Measurements from ENCODE around the gene PCARE.

PCARE gene

GRCh38 chr2:29063646-29064345 lies 10.5 kb downstream of the PCARE start:
- no peak for DNase-seq (ENCODE audit: low read depth in 1 of 2, low spot score in 1 of 2)

GRCh38 chr2:29063056-29063455 lies 11.3 kb downstream of the PCARE start:
- no peak for DNase-seq (ENCODE audit: low read depth in 1 of 2, low spot score in 1 of 2)

- DNase-seq (ENCODE audit: low read depth in 1 of 2, low spot score in 1 of 2), result no peak
These were observed 12.0 kb downstream of the PCARE start for GRCh38 chr2:29062371-29062770.

- no peak for DNase-seq (ENCODE audit: low read depth in 1 of 2, low spot score in 1 of 2)
These were observed 12.7 kb downstream of the PCARE start for GRCh38 chr2:29061616-29062015.

GRCh38 chr2:29061176-29061575 lies 13.1 kb downstream of the PCARE start:
- DNase-seq (ENCODE audit: low read depth in 1 of 2, low spot score in 1 of 2), result no peak

GRCh38 chr2:29060441-29060840 lies 13.9 kb downstream of the PCARE start:
- no peak for DNase-seq (ENCODE audit: low read depth in 1 of 2, low spot score in 1 of 2)

- no peak for DNase-seq (ENCODE audit: low read depth in 1 of 2, low spot score in 1 of 2)
These were observed 14.7 kb downstream of the PCARE start for GRCh38 chr2:29059624-29060023.

- no peak for DNase-seq (ENCODE audit: low read depth in 1 of 2, low spot score in 1 of 2)
These were observed 17.3 kb downstream of the PCARE start for GRCh38 chr2:29057006-29057405.

- no peak for DNase-seq (ENCODE audit: low read depth in 1 of 2, low spot score in 1 of 2)
These were observed 17.9 kb downstream of the PCARE start for GRCh38 chr2:29056452-29056851.

- DNase-seq (ENCODE audit: low read depth in 1 of 2, low spot score in 1 of 2), result no peak
These were observed 18.7 kb downstream of the PCARE start for GRCh38 chr2:29055601-29056000.

- no peak for DNase-seq (ENCODE audit: low read depth in 1 of 2, low spot score in 1 of 2)
These were observed 19.9 kb downstream of the PCARE start for GRCh38 chr2:29054430-29054829.

- no peak for DNase-seq (ENCODE audit: low read depth in 1 of 2, low spot score in 1 of 2)
These were observed 20.5 kb downstream of the PCARE start for GRCh38 chr2:29053670-29054400.

GRCh38 chr2:29053223-29053622 lies 21.1 kb downstream of the PCARE start:
- no peak for DNase-seq (ENCODE audit: low read depth in 1 of 2, low spot score in 1 of 2)

- no peak for DNase-seq (ENCODE audit: low read depth in 1 of 2, low spot score in 1 of 2)
These were observed 21.5 kb downstream of the PCARE start for GRCh38 chr2:29052807-29053206.

- DNase-seq (ENCODE audit: low read depth in 1 of 2, low spot score in 1 of 2), result no peak
These were observed 22.6 kb downstream of the PCARE start for GRCh38 chr2:29051730-29052129.

- no peak for DNase-seq (ENCODE audit: low read depth in 1 of 2, low spot score in 1 of 2)
These were observed 23.7 kb downstream of the PCARE start for GRCh38 chr2:29050591-29050990.

- no peak for DNase-seq (ENCODE audit: low read depth in 1 of 2, low spot score in 1 of 2)
These were observed 27.1 kb downstream of the PCARE start for GRCh38 chr2:29047083-29047845.

- DNase-seq (ENCODE audit: low read depth in 1 of 2, low spot score in 1 of 2), result no peak
These were observed 28.0 kb downstream of the PCARE start for GRCh38 chr2:29046321-29046720.

GRCh38 chr2:29044459-29044858 lies 29.9 kb downstream of the PCARE start:
- no peak for DNase-seq (ENCODE audit: low read depth in 1 of 2, low spot score in 1 of 2)

- DNase-seq (ENCODE audit: low read depth in 1 of 2, low spot score in 1 of 2), result no peak
These were observed 31.7 kb downstream of the PCARE start for GRCh38 chr2:29042561-29043075.

GRCh38 chr2:29041161-29041660 lies 33.1 kb downstream of the PCARE start:
- DNase-seq (ENCODE audit: low read depth in 1 of 2, low spot score in 1 of 2), result no peak

- DNase-seq (ENCODE audit: low read depth in 1 of 2, low spot score in 1 of 2), result no peak
These were observed 33.8 kb downstream of the PCARE start for GRCh38 chr2:29040552-29040951.
